Neural crest cell (in vitro differentiated cells): ENCODE results near the gene ZSWIM2. TPM values are rescaled to one million over a fixed set of nuclear protein-coding genes. Genes with fewer than 3 reads are reported as not detected.
"Not testable (repeated sequence)": the region's sequence is repeated elsewhere in the genome, so short reads cannot be mapped to it uniquely, and the experiment has no call there.

Source experiments
- DNase-seq: peaks from one replicate; pipeline ENCODE4 v3.0.0; 2021; ENCODE audit warnings: low read depth, mixed read lengths, low spot score
- H3K27ac Mint-ChIP-seq: one replicate; pipeline ENCODE4 v1.8.0; 2021; ENCODE audit warnings: mild to moderate bottlenecking, mixed read lengths; ENCODE audit not compliant: unreplicated experiment
- H3K27me3 Mint-ChIP-seq: 2 replicates; pipeline ENCODE4 v1.8.0; 2021; ENCODE audit warnings: low read depth, mild to moderate bottlenecking, mixed read lengths
- H3K36me3 Mint-ChIP-seq: 2 replicates; pipeline ENCODE4 v1.8.0; 2021; ENCODE audit warnings: low read depth, mild to moderate bottlenecking, mixed read lengths
- H3K4me1 Mint-ChIP-seq: 2 replicates; pipeline ENCODE4 v1.8.0; 2021; ENCODE audit warnings: mixed read lengths
- H3K4me3 Mint-ChIP-seq: one replicate; pipeline ENCODE4 v1.8.0; 2021; ENCODE audit warnings: mild to moderate bottlenecking, mixed read lengths
- H3K9me3 Mint-ChIP-seq: 2 replicates; pipeline ENCODE4 v1.8.0; 2021; ENCODE audit warnings: mixed read lengths
- CTCF ChIP-seq: fragments of 200-600 bp; sonication (generic); conservative IDR thresholded peaks from 2 replicates; pipeline ENCODE4 v1.5.0; 2021; ENCODE audit warnings: antibody characterized with exemption, mild to moderate bottlenecking
- total RNA-seq: library from RNA; stranded (reverse); gene quantifications from 2 replicates; pipeline ENCODE4 v1.2.1, GENCODE V29; 2021

The ZSWIM2 gene
- total RNA-seq, 1 donor from 2014 or later = not detected

GRCh38 chr2:186841940-186842339 is 7.0 kb downstream of the ZSWIM2 start:
- Mint-ChIP-seq H3K4me1 (peaks cover 8% of the 10 kb centered on the region), H3K27ac (no peak overlapping the region), H3K27me3 (no peaks in the 10 kb centered on the region), H3K4me3 (no peak overlapping the region), H3K36me3 (no peaks in the 10 kb centered on the region), H3K9me3 (no peaks in the 10 kb centered on the region)
- TF ChIP-seq CTCF = no peak
- no peak for DNase-seq

GRCh38 chr2:186835628-186836027 is 13.3 kb downstream of the ZSWIM2 start:
- no peak for TF ChIP-seq CTCF
- Mint-ChIP-seq H3K4me3 (no peak overlapping the region), H3K36me3 (peaks cover 4% of the 10 kb centered on the region), H3K9me3 (peaks cover 6% of the 10 kb centered on the region), H3K27ac (no peak overlapping the region), H3K27me3 (no peaks in the 10 kb centered on the region), H3K4me1 (peaks cover 7% of the 10 kb centered on the region)
- no peak for DNase-seq

GRCh38 chr2:186827862-186828492 is 21.0 kb downstream of the ZSWIM2 start:
- no peak for DNase-seq
- Mint-ChIP-seq H3K36me3 (no peaks in the 10 kb centered on the region), H3K9me3 (peaks cover 4% of the 10 kb centered on the region), H3K4me3 (no peak overlapping the region), H3K27ac (no peak overlapping the region), H3K27me3 (no peaks in the 10 kb centered on the region), H3K4me1 (peaks cover 3% of the 10 kb centered on the region)
- TF ChIP-seq CTCF = no peak

- TF ChIP-seq CTCF = no peak
- no peak for DNase-seq
- Mint-ChIP-seq H3K36me3 (no peaks in the 10 kb centered on the region), H3K9me3 (peaks cover 4% of the 10 kb centered on the region), H3K4me1 (peaks cover 3% of the 10 kb centered on the region), H3K27me3 (no peaks in the 10 kb centered on the region), H3K4me3 (no peak overlapping the region), H3K27ac (no peak overlapping the region)
These were observed 21.6 kb downstream of the ZSWIM2 start for GRCh38 chr2:186827411-186827810.

- H3K27me3 Mint-ChIP-seq = no peaks in the 10 kb centered on the region
- no peaks in the 10 kb centered on the region for H3K4me1 Mint-ChIP-seq
- no peak for DNase-seq
- H3K36me3 Mint-ChIP-seq = no peaks in the 10 kb centered on the region
- no peak for TF ChIP-seq CTCF
- no peak overlapping the region for H3K4me3 Mint-ChIP-seq
- H3K27ac Mint-ChIP-seq = no peak overlapping the region
- H3K9me3 Mint-ChIP-seq = peaks cover 4% of the 10 kb centered on the region
These were observed 26.6 kb downstream of the ZSWIM2 start for GRCh38 chr2:186822323-186822722.

- H3K4me1 Mint-ChIP-seq = no peaks in the 10 kb centered on the region
- H3K9me3 Mint-ChIP-seq = peaks cover 3% of the 10 kb centered on the region
- TF ChIP-seq CTCF = no peak
- no peak for DNase-seq
- H3K27ac Mint-ChIP-seq = no peak overlapping the region
- H3K4me3 Mint-ChIP-seq = no peak overlapping the region
- no peaks in the 10 kb centered on the region for H3K27me3 Mint-ChIP-seq
- H3K36me3 Mint-ChIP-seq = peaks cover 3% of the 10 kb centered on the region
These were observed 28.7 kb downstream of the ZSWIM2 start for GRCh38 chr2:186820303-186820702.

- not testable (repeated sequence) for H3K36me3 Mint-ChIP-seq, H3K27ac Mint-ChIP-seq
These were observed 37.2 kb downstream of the ZSWIM2 start for GRCh38 chr2:186811760-186812159.

More at GRCh38 chr2:186811760-186812159, 37.2 kb downstream of the ZSWIM2 start:
- H3K4me3 Mint-ChIP-seq, H3K9me3 Mint-ChIP-seq, H3K27me3 Mint-ChIP-seq, H3K4me1 Mint-ChIP-seq, DNase-seq: not testable (repeated sequence)
